ENCODE results near the gene CTTNBP2NL.

DNA sequence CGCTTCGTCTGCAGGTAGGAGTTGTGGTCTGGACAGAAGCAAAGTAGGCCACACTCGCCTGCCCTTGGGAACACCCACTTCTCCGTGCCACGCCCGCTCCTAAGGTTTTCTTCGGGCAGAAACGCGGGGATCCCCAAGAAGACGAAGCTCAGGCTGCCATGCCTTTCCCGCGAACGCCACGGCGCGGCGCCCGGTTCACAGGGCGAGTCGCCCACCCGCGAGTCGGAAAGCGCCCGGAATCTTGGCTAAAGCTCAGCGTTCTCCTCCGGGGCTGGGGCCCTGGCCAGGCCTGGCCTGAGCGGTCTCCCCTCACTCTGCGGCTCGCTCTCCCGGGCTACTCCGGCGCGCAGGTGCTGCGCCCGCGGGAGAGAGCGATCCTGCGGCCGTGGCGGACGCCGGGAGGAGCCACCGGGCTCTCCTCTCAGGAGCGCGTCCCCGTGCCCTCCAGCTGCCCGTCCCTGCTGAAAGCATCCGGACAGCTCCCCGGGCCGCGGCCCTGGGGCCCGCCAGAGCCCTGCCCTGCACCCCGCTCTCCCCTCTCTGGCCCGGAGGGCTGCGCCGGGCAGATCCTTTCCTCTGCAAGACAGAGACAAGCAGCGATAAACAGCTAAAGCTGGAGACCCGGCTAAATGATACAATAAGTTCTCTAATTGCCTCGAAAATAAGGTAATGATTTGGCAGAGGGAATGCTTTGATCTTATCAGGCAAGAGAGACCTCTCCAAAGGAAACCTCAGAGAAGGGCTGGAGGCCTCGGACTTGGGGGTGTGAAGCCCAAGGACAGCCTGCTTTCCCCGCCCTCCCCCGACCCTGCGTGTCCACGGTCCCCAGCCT is 106.0 kb downstream of the CTTNBP2NL start:
- TF ChIP-seq SP1 (IDR thresholded peaks at IDR 0.05) = no peak
- no peak for TF ChIP-seq SUZ12 (IDR thresholded peaks at IDR 0.05)
- no peak for TF ChIP-seq FOXM1 (IDR thresholded peaks at IDR 0.05; ENCODE audit: borderline replicate concordance)
- no peak for TF ChIP-seq ZNF384 (IDR thresholded peaks at IDR 0.05)
- TF ChIP-seq HDGF (IDR thresholded peaks at IDR 0.05; ENCODE audit: borderline replicate concordance) = no peak
- no peak for TF ChIP-seq ELF4 (IDR thresholded peaks at IDR 0.05)
- TF ChIP-seq, protein P1, sequence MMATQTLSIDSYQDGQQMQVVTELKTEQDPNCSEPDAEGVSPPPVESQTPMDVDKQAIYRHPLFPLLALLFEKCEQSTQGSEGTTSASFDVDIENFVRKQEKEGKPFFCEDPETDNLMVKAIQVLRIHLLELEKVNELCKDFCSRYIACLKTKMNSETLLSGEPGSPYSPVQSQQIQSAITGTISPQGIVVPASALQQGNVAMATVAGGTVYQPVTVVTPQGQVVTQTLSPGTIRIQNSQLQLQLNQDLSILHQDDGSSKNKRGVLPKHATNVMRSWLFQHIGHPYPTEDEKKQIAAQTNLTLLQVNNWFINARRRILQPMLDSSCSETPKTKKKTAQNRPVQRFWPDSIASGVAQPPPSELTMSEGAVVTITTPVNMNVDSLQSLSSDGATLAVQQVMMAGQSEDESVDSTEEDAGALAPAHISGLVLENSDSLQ (IDR thresholded peaks at IDR 0.05) = no peak

Measured in HEK293T (cell line).